Keratinocyte (primary cell): Measurements from ENCODE around the gene SPTBN2. TPM values are rescaled to one million over a fixed set of nuclear protein-coding genes. Genes with fewer than 3 reads are reported as not detected.

Source experiments
- DNase-seq: peaks from one replicate; pipeline ENCODE4 v3.0.0-alpha.2; 2011; ENCODE audit warnings: low read depth, missing footprints, low spot score
- FAIRE-seq: peaks from 2 replicates; lab custom pipeline; 2011; peaks lifted over from hg19 to GRCh38; lab: Jason Lieb, UNC
- H2AFZ ChIP-seq: 2 replicates; pipeline ENCODE4 v1.6.0; 2012; ENCODE audit warnings: low read length, control low read depth, inconsistent platforms; ENCODE audit not compliant: control insufficient read depth
- H3K27ac ChIP-seq: 2 replicates; pipeline ENCODE4 v1.5.1; 2011; ENCODE audit warnings: low read length; ENCODE audit not compliant: control insufficient read depth, insufficient read depth
- H3K27me3 ChIP-seq: 3 replicates; pipeline ENCODE4 v1.6.0; 2011; ENCODE audit warnings: low read length; ENCODE audit not compliant: control insufficient read depth, insufficient read depth; ENCODE audit errors: extremely low read depth
- H3K36me3 ChIP-seq, 2 experiments: 2 replicates in 1 of 2; 3 replicates in 1 of 2; pipeline ENCODE4 v1.5.1; 2011; ENCODE audit warnings: low read length in 2 of 2, mild to moderate bottlenecking in 1 of 2; ENCODE audit not compliant: control insufficient read depth in 2 of 2, insufficient read depth in 2 of 2; ENCODE audit errors: extremely low read depth in 1 of 2
- H3K4me1 ChIP-seq: 3 replicates; pipeline ENCODE4 v1.5.1; 2011; ENCODE audit warnings: low read length; ENCODE audit not compliant: control insufficient read depth, insufficient read depth; ENCODE audit errors: extremely low read depth
- H3K4me2 ChIP-seq: 3 replicates; pipeline ENCODE4 v1.6.0; 2011; ENCODE audit warnings: low read depth, low read length; ENCODE audit not compliant: control insufficient read depth, insufficient read depth; ENCODE audit errors: extremely low read depth
- H3K4me3 ChIP-seq, 3 experiments: fragments of 200-600 bp in 1 of 3; sonication (generic) in 1 of 3; 2 replicates in 2 of 3; 3 replicates in 1 of 3; pipeline ENCODE4 v1.5.1; 2011 to 2016; ENCODE audit warnings: low read length in 3 of 3, mild to moderate bottlenecking in 3 of 3, control low read depth in 2 of 3, inconsistent platforms in 1 of 3, low read depth in 1 of 3, mixed read lengths in 1 of 3, mixed run types in 1 of 3, moderate library complexity in 1 of 3; ENCODE audit not compliant: control insufficient read depth in 2 of 3, insufficient read depth in 2 of 3; ENCODE audit errors: extremely low read depth in 1 of 3
- H3K79me2 ChIP-seq: 2 replicates; pipeline ENCODE4 v1.6.0; 2012; ENCODE audit warnings: low read length; ENCODE audit not compliant: control insufficient read depth, insufficient read depth
- H3K9ac ChIP-seq: 3 replicates; pipeline ENCODE4 v1.6.0; 2011; ENCODE audit warnings: low read length; ENCODE audit not compliant: control insufficient read depth, insufficient read depth; ENCODE audit errors: extremely low read depth
- H3K9me1 ChIP-seq: 3 replicates; pipeline ENCODE4 v1.6.0; 2011; ENCODE audit warnings: low read length; ENCODE audit not compliant: control insufficient read depth, insufficient read depth; ENCODE audit errors: extremely low read depth
- H3K9me3 ChIP-seq: 2 replicates; pipeline ENCODE4 v1.5.1; 2012; ENCODE audit warnings: low read depth, low read length; ENCODE audit not compliant: control insufficient read depth
- H4K20me1 ChIP-seq: 3 replicates; pipeline ENCODE4 v1.6.0; 2011; ENCODE audit warnings: low read length; ENCODE audit not compliant: control insufficient read depth, insufficient read depth; ENCODE audit errors: extremely low read depth
- EZH2 ChIP-seq: IDR thresholded peaks from one replicate; pipeline ENCODE4 v1.6.1; 2012; ENCODE audit warnings: inconsistent platforms, mild to moderate bottlenecking, low read length, moderate library complexity
- dilution Hi-C: fragments of 300-500 bp; cut with MboI; formaldehyde crosslinking; loops from one replicate; pipeline ENCODE4 v1.7.0; 2020; ENCODE audit warnings: low sequenced_read_pairs; ENCODE audit not compliant: extremely low pct_ligation_motif_present
- polyA plus RNA-seq, 5 experiments: library from polyadenylated mRNA; depleted of rRNA in 3 of 5; stranded (reverse) in 3 of 5; stranded (forward) in 1 of 5; unstranded in 1 of 5; fragments of >200 nt; gene quantifications; 1 replicate in 1 of 5; 2 replicates in 3 of 5; 3 replicates in 1 of 5; pipeline versions ENCODE4 v1.2.1 to v1.2.3, GENCODE V29; 2011 to 2012; ENCODE audit warnings: missing spikeins in 2 of 5, low read depth in 1 of 5, low replicate concordance in 1 of 5
- TF ChIP-seq, protein P1 (sequence below), 3 experiments: IDR thresholded peaks in 1 of 3; conservative IDR thresholded peaks in 1 of 3; optimal IDR thresholded peaks in 1 of 3; 2 replicates in 2 of 3; 3 replicates in 1 of 3; pipeline versions ENCODE3 to v1.5.1; 2011; ENCODE audit warnings: low read length in 3 of 3, mild to moderate bottlenecking in 3 of 3, moderate library complexity in 2 of 3, control low read depth in 1 of 3, inconsistent platforms in 1 of 3; ENCODE audit not compliant: insufficient read depth in 2 of 3; ENCODE audit errors: extremely low read depth in 1 of 3

SPTBN2 gene
- polyA plus RNA-seq, 1 donor (not counting 4 experiments of a cell fraction or from before 2014, with no cell fraction given): 7.8 TPM

DNA sequence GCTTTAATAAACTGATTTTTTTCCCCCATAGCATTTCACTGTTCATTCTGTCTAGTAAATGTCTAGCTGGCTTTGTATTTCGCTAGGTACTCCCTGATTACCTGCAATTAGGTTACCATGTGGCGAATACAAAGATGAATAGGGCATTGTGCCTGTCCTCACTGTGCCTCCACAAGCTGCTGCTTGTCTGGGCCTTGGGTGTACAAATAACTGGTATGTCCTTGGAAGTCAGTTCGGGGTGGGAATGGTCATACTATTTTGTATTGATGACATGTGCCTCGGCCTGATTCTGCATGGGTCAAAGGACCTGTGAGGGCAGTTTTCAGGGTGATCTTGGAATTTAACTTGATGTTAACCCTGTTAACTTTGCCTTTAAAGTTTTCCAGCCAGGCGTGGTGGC, 79.1 kb downstream of the SPTBN2 start:
- peaks cover 24 to 31% of the 10 kb centered on the region in 2 experiments for H3K36me3 ChIP-seq

DNA sequence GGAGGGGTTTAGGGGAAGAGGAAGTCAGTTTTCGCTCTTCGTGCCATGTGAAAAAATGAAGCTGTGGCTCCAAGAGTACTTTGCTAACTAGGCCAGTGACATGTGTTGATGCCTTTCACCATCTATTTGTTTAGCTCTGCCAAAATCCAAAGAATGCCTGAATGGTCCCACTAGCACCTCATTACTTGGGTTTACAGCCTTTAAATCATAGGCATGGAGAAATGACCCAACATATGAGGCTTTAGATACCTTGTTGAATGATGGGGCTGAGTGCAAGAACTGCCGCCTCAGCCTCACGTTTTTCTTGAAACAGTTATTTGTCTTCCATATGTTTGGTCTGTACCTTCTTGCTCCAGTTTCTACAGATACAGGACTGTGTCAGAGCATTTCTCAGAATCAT, 82.2 kb downstream of the SPTBN2 start:
- no peak overlapping the region for H2AFZ ChIP-seq
- no peak for DNase-seq
- no peak overlapping the region for H3K27ac ChIP-seq
- peaks cover 3% of the 10 kb centered on the region for H3K9me1 ChIP-seq
- H3K79me2 ChIP-seq: peaks cover 82% of the 10 kb centered on the region
- no peaks in the 10 kb centered on the region for H3K27me3 ChIP-seq
- no peaks in the 10 kb centered on the region for H3K9me3 ChIP-seq
- H3K4me1 ChIP-seq: peaks cover 9% of the 10 kb centered on the region
- H3K4me3 ChIP-seq: no peak overlapping the region
- dilution Hi-C loops: no loop called here
- no peak for FAIRE-seq
- no peak for TF ChIP-seq EZH2
- TF ChIP-seq, protein P1, sequence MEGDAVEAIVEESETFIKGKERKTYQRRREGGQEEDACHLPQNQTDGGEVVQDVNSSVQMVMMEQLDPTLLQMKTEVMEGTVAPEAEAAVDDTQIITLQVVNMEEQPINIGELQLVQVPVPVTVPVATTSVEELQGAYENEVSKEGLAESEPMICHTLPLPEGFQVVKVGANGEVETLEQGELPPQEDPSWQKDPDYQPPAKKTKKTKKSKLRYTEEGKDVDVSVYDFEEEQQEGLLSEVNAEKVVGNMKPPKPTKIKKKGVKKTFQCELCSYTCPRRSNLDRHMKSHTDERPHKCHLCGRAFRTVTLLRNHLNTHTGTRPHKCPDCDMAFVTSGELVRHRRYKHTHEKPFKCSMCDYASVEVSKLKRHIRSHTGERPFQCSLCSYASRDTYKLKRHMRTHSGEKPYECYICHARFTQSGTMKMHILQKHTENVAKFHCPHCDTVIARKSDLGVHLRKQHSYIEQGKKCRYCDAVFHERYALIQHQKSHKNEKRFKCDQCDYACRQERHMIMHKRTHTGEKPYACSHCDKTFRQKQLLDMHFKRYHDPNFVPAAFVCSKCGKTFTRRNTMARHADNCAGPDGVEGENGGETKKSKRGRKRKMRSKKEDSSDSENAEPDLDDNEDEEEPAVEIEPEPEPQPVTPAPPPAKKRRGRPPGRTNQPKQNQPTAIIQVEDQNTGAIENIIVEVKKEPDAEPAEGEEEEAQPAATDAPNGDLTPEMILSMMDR (optimal IDR thresholded peaks at IDR 0.05 in 1 of 3, IDR thresholded peaks at IDR 0.05 in 1 of 3, conservative IDR thresholded peaks at IDR 0.05 in 1 of 3; ENCODE audit: extremely low read depth in 1 of 3, insufficient read depth in 2 of 3, low read length in 3 of 3): no peak
- H3K36me3 ChIP-seq: peaks cover 34 to 49% of the 10 kb centered on the region in 2 experiments
- H3K4me2 ChIP-seq: no peak overlapping the region
- H4K20me1 ChIP-seq: peaks cover 41% of the 10 kb centered on the region
- H3K9ac ChIP-seq: no peak overlapping the region

More for the DNA sequence above, 79.1 kb downstream of the SPTBN2 start:
- DNase-seq: no peak
- TF ChIP-seq, protein P1 (optimal IDR thresholded peaks at IDR 0.05 in 1 of 3, IDR thresholded peaks at IDR 0.05 in 1 of 3, conservative IDR thresholded peaks at IDR 0.05 in 1 of 3; ENCODE audit: extremely low read depth in 1 of 3, insufficient read depth in 2 of 3, low read length in 3 of 3): no peak
- no peak for TF ChIP-seq EZH2
- no peak for FAIRE-seq
- Histone ChIP-seq H3K79me2 (peaks cover 60% of the 10 kb centered on the region), H3K9ac (no peak overlapping the region), H3K9me1 (no peaks in the 10 kb centered on the region), H3K4me1 (peaks cover 8% of the 10 kb centered on the region), H3K27me3 (no peaks in the 10 kb centered on the region), H3K27ac (no peak overlapping the region), H4K20me1 (peaks cover 17% of the 10 kb centered on the region), H3K4me2 (no peak overlapping the region), H2AFZ (no peak overlapping the region), H3K4me3 (no peak overlapping the region), H3K9me3 (no peaks in the 10 kb centered on the region)
- dilution Hi-C loops: no loop called here
